ENCODE results near the gene ATXN2. TPM values are rescaled to one million over a fixed set of nuclear protein-coding genes. Genes with fewer than 3 reads are reported as not detected.

ATXN2 gene
- total and polyA plus RNA-seq, 10 donors, result 7.7 to 77.8 (median 56.8) TPM

DNA sequence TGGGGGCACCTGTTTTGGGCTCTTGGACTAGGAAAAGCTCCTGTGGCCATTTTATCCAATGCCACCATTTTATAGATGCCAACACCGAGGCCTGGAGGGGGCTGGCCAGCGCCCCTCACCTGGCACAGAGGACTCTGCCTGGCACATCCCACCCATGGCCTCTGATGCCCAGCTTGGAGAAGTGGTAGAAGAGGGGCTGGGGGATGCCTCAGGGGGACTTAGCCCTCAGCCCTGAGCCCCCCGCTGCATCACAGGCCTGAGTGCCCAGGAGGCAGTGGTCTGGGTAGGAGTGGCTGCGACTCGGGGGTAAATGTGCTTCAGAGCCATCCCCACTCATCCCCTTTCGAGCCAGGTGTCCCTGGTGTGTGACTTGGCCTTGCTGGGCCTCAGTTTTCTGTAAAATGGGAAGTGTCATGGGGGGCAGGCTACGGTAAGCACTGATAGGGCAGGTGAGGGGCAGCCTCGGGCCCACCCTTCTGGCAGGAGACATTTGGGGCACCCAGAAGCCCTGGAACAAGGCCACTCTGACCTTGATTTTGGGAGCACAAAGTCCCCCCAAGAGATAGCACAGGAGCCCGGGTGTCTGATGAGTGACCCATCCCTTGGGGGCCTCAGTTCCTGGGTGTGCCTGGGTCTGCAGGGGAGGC lies 170.9 kb downstream of the ATXN2 start:
- peak overlapping the region in 2 of 8 donors; percentile 16 to 58 for H3K4me3 ChIP-seq
- peaks cover 96 to 100% (median 100%) of the 10 kb centered on the region in 6 donors for H3K4me1 ChIP-seq
- no peaks in the 10 kb centered on the region for H3K9me3 ChIP-seq
- H3K27me3 ChIP-seq (replicated peaks in 1 of 7), result no peaks in the 10 kb centered on the region
- peaks cover 0 to 42% (median 0%) of the 10 kb centered on the region in 6 donors for H3K36me3 ChIP-seq
- no peak for DNase-seq
- H3K27ac ChIP-seq, result peak overlapping the region; percentile 61 to 95 (median 92)
- 55 to 74% (median 66%) methylated on average over 6 to 9 of the region's 9 CpGs for WGBS, 5 donors
- no peak for TF ChIP-seq POLR2AphosphoS5 (IDR thresholded peaks at IDR 0.05)
- intact Hi-C loops (cut with DNase I; ENCODE audit: low total_unique reads), result no loop called here

DNA sequence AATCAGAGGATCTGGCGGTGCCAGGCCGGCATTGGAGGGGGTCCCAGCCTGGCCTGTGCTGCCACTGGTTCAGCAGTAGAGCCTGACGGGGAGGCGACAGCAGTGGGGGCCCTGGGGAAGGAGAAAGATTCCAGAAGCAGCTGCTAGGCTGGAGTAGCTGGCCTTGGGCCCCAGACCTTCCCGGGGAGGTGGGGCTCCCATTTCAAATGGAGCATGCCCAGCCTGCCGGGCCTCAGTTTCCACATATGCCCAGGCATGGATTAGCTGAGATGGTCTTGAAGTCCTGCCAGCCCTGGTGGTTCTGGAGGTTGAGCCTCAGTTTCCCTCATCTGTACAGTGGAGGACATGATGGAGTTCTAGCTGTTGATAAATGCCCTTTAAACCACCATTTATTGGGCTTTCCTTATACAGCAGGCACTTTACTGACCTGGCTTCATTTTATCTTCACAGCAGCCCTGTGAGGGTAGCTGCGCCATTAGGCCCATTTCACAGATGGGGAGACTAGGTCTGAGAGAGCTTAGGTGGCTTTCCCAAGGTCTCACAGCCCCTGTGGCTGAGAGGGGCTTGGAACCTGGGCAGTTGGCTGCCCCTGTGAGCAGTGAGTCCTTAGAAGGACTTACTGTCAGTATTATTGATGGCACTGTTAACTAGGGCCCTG lies 171.6 kb downstream of the ATXN2 start:
- intact Hi-C loops (cut with DNase I; ENCODE audit: low total_unique reads), result no loop called here
- peaks cover 0 to 45% (median 0%) of the 10 kb centered on the region in 6 donors for H3K36me3 ChIP-seq
- peak overlapping the region in 1 of 8 donors; percentile 58 for H3K4me3 ChIP-seq
- peaks cover 90 to 100% (median 99%) of the 10 kb centered on the region in 6 donors for H3K4me1 ChIP-seq
- peak in 1 of 3 donors; percentile 34 for TF ChIP-seq POLR2AphosphoS5 (IDR thresholded peaks at IDR 0.05)
- TF ChIP-seq, protein P1, sequence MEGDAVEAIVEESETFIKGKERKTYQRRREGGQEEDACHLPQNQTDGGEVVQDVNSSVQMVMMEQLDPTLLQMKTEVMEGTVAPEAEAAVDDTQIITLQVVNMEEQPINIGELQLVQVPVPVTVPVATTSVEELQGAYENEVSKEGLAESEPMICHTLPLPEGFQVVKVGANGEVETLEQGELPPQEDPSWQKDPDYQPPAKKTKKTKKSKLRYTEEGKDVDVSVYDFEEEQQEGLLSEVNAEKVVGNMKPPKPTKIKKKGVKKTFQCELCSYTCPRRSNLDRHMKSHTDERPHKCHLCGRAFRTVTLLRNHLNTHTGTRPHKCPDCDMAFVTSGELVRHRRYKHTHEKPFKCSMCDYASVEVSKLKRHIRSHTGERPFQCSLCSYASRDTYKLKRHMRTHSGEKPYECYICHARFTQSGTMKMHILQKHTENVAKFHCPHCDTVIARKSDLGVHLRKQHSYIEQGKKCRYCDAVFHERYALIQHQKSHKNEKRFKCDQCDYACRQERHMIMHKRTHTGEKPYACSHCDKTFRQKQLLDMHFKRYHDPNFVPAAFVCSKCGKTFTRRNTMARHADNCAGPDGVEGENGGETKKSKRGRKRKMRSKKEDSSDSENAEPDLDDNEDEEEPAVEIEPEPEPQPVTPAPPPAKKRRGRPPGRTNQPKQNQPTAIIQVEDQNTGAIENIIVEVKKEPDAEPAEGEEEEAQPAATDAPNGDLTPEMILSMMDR (IDR thresholded peaks at IDR 0.05 in 8 of 11, conservative IDR thresholded peaks at IDR 0.05 in 3 of 11), result no peak
- TF ChIP-seq POLR2A (IDR thresholded peaks at IDR 0.05), result no peak
- no peaks in the 10 kb centered on the region for H3K9me3 ChIP-seq
- peak overlapping the region; percentile 61 to 95 (median 92) for H3K27ac ChIP-seq
- WGBS, 5 donors, result 79 to 95% (median 87%) methylated on average over 7 of the region's 7 CpGs
- H3K27me3 ChIP-seq (replicated peaks in 1 of 7), result no peaks in the 10 kb centered on the region
- DNase-seq, result no peak

DNA sequence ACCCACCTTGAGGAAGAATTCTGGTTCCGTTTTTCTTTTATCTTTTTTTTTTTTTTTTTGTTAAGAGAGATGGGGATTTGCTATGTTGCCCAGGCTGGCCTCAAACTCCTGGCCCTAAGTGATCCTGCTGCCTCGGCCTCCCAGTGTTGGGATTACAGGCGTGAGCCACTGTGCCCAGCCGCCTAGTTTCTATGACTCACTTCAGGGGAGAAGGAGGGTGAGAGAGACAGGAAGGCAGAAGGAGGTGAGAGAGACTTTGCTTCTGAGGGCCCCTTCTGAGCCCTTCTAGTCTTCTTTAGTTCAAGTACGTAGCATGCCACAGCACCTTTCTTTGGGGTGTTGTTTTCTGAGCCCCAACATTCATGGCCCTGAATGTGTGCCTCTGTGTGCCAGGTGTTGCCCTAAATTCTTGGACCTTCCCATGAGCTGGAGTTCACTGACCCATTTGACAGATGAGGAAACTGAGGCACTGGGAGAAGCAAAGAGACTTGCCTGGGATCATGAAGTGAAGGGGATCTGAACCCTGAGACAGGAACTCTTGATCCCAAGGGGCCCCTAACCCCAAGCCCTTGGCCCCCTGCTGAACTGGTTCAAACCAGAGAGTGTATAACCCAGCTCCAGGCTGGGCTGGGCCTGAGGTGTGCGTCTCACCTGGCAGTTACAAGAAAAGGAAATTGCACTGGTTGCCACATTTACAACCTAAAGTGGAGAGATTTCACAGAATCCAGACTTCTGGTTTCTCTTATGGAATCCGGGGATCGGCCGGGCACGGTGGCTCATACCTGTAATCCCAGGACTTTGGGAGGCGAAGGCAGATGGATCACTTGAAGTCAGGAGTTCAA lies 172.6 kb downstream of the ATXN2 start:
- no peaks in the 10 kb centered on the region for H3K9me3 ChIP-seq
- no peak for DNase-seq
- no peak overlapping the region for H3K4me3 ChIP-seq
- intact Hi-C loops (cut with DNase I; ENCODE audit: low total_unique reads), result no loop called here
- H3K27me3 ChIP-seq (replicated peaks in 1 of 7), result no peaks in the 10 kb centered on the region
- no peak for TF ChIP-seq POLR2A (IDR thresholded peaks at IDR 0.05)
- TF ChIP-seq, protein P1 (IDR thresholded peaks at IDR 0.05 in 8 of 11, conservative IDR thresholded peaks at IDR 0.05 in 3 of 11), result no peak
- TF ChIP-seq POLR2AphosphoS5 (IDR thresholded peaks at IDR 0.05), result no peak
- peaks cover 0 to 55% (median 5%) of the 10 kb centered on the region in 6 donors for H3K36me3 ChIP-seq
- peak overlapping the region; percentile 49 to 95 (median 92) for H3K27ac ChIP-seq
- H3K4me1 ChIP-seq, result peaks cover 80 to 100% (median 99%) of the 10 kb centered on the region in 6 donors
- WGBS, 5 donors, result 57 to 74% (median 66%) methylated on average over 11 of the region's 11 CpGs

DNA sequence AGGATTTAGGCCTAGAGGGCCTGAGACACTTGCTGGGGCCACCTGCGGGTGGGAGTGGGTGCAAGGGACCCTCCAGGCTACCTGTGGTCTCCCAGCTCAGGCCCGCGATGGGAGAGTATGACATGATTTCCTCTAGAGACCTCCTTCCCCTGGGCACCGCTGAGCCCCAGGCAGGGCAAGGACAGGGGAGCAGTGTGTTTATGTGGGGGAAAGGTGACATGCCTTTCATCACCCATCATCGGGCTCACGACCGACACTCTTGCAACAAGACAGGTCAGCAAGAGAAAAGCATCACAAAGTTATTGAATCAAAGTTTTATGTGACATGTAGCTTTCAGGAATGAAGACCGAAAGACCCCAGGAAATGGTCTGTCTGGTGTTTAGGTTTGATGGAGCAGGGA lies 173.5 kb downstream of the ATXN2 start:
- TF ChIP-seq, protein P1 (IDR thresholded peaks at IDR 0.05 in 8 of 11, conservative IDR thresholded peaks at IDR 0.05 in 3 of 11), result no peak
- no peak for TF ChIP-seq POLR2A (IDR thresholded peaks at IDR 0.05)
- no peak for TF ChIP-seq POLR2AphosphoS5 (IDR thresholded peaks at IDR 0.05)
- no peaks in the 10 kb centered on the region for H3K9me3 ChIP-seq
- peak overlapping the region; percentile 49 to 95 (median 92) for H3K27ac ChIP-seq
- no peak overlapping the region for H3K4me3 ChIP-seq
- no peak for DNase-seq
- peaks cover 71 to 100% (median 93%) of the 10 kb centered on the region in 6 donors for H3K4me1 ChIP-seq
- H3K36me3 ChIP-seq, result peaks cover 0 to 64% (median 14%) of the 10 kb centered on the region in 6 donors
- 39 to 58% (median 45%) methylated on average over 8 of the region's 8 CpGs for WGBS, 5 donors
- intact Hi-C loops (cut with DNase I; ENCODE audit: low total_unique reads), result no loop called here
- no peaks in the 10 kb centered on the region for H3K27me3 ChIP-seq (replicated peaks in 1 of 7)
